Measurements from ENCODE around the gene HYAL2. TPM values are rescaled to one million over a fixed set of nuclear protein-coding genes. Genes with fewer than 3 reads are reported as not detected.

Gene HYAL2
- total and polyA plus RNA-seq, 3 donors from 2014 or later = 58.6 to 111 (median 90.9) TPM

DNA sequence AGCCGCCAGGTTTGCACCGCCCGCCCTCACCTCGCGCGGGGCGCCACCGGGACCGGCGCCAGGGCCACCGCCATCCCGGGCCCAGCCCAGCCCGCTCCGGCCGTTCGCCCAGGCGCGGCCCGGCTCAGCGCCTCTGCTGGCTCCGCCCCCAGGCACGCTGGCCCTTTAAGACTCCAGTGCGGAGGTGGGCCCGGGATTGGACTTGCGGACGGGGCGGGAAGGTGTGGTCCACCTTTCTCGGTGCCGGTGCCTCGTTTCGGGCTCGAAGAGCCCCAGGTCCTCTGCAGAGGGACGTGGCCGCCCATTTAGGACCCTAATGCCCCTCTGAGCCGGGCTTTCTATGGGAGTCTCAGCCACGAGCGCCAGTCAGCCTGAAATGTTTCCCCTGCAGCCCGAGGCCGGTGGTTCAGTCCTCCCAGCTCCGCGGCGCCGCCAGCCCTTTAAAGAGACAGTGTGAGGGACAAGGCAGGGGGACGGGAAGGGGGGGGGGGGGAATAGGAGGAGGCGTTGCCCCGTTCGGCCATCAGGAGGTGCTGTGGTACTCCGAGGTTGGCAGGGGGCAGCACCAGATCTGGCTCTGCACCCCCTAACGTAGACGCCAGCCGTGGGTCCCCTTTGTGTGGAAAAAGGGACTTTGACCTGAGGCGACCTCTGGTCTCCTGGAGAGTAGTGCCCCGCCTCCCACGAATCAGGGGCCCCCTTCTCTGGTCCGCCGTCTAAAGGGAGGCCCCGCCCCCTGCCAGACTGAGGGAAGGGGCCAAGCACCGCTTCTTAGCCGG, 1.0 kb downstream of the HYAL2 start:
- peak overlapping the region; percentile 76 to 82 for H3K4me3 ChIP-seq
- peak overlapping the region; percentile 93 to 96 for H3K27ac ChIP-seq
- H3K36me3 ChIP-seq (ENCODE audit: low read depth, missing control alignments) = no peaks in the 10 kb centered on the region
- no peak for TF ChIP-seq POLR2A (IDR thresholded peaks at IDR 0.05)
- TF ChIP-seq CTCF (IDR thresholded peaks at IDR 0.05) = peak; percentile 45 to 65 (median 51)
- H3K27me3 ChIP-seq = no peaks in the 10 kb centered on the region
- DNase-seq = peak; percentile 91
- H3K9me3 ChIP-seq = no peaks in the 10 kb centered on the region
- intact Hi-C loops (cut with DNase I; ENCODE audit: low total_unique reads) = loop anchor here (10.0 kb wide), 1 partner anchor 67 kb away; no protein-coding TSS in a partner anchor
- 0% methylated on average over 10 to 57 of the region's 59 CpGs for WGBS, 2 donors
- peaks cover 53% of the 10 kb centered on the region for H3K4me1 ChIP-seq

- peak; percentile 89 for DNase-seq
- TF ChIP-seq POLR2A (IDR thresholded peaks at IDR 0.05) (no peak), CTCF (IDR thresholded peaks at IDR 0.05) (no peak)
- H3K4me3 ChIP-seq = peak overlapping the region; percentile 76 to 82
- H3K27ac ChIP-seq = peak overlapping the region; percentile 93 to 96
- H3K27me3 ChIP-seq = no peaks in the 10 kb centered on the region
- intact Hi-C loops (cut with DNase I; ENCODE audit: low total_unique reads) = loop anchor here (10.0 kb wide), 1 partner anchor 66 kb away; no protein-coding TSS in a partner anchor
- no peaks in the 10 kb centered on the region for H3K9me3 ChIP-seq
- H3K36me3 ChIP-seq (ENCODE audit: low read depth, missing control alignments) = no peaks in the 10 kb centered on the region
- peaks cover 53% of the 10 kb centered on the region for H3K4me1 ChIP-seq
- 0% methylated on average over 3 to 17 of the region's 45 CpGs for WGBS, 2 donors
Measured at GRCh38 chr3:50320853-50321335, 1.7 kb downstream of the HYAL2 start.

DNA sequence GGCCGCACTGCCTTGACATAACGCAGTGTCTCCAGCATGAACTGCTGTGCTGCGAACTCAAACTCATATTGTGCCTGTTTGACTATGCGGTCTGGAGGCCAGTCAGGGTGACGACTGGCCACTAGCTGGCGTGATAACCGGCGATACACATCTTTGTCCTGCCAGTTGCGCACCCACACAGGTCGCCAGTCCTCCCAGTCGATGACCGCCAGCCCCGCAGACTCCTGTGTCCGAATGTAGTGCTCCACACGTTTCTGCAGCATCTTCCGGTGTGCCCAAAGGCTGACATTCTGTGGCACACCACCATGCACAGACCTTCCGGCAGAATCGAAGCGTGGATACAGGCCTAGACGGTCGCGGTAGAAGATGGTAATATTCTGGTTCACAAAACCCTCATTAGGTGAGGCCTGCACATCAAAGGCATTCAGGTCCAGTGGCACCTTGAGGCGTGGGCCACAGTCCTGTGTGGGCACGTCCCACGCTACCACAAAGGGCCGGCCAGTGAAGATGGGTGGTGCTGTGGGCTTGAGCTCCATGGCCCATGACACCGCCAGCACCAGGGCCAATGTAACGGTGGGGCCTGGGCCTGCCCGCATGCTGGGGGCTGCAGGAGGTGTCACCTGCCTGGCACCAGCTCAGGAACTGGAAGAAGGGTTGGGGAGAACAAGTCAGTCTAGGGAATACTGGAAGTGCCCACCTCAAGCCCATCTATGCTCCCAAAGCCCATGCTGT, 2.5 kb downstream of the HYAL2 start:
- H3K9me3 ChIP-seq = no peaks in the 10 kb centered on the region
- DNase-seq = no peak
- peaks cover 53% of the 10 kb centered on the region for H3K4me1 ChIP-seq
- H3K27ac ChIP-seq = peak overlapping the region; percentile 93 to 96
- H3K36me3 ChIP-seq (ENCODE audit: low read depth, missing control alignments) = no peaks in the 10 kb centered on the region
- no peaks in the 10 kb centered on the region for H3K27me3 ChIP-seq
- intact Hi-C loops (cut with DNase I; ENCODE audit: low total_unique reads) = loop anchor here (10.0 kb wide), 1 partner anchor 65 kb away; no protein-coding TSS in a partner anchor
- TF ChIP-seq CTCF (IDR thresholded peaks at IDR 0.05) (no peak), POLR2A (IDR thresholded peaks at IDR 0.05) (no peak)
- WGBS, 2 donors = 46 to 76% methylated on average over 22 to 29 of the region's 29 CpGs
- peak overlapping the region; percentile 76 to 82 for H3K4me3 ChIP-seq

GRCh38 chr3:50319181-50319893, 3.2 kb downstream of the HYAL2 start:
- Histone ChIP-seq H3K27me3 (no peaks in the 10 kb centered on the region), H3K27ac (no peak overlapping the region), H3K4me1 (peaks cover 52% of the 10 kb centered on the region), H3K4me3 (no peak overlapping the region), H3K9me3 (no peaks in the 10 kb centered on the region), H3K36me3 (ENCODE audit: low read depth, missing control alignments) (no peaks in the 10 kb centered on the region)
- TF ChIP-seq POLR2A (IDR thresholded peaks at IDR 0.05) (no peak), CTCF (IDR thresholded peaks at IDR 0.05) (no peak)
- WGBS, 2 donors = 83 to 90% methylated on average over 16 of the region's 16 CpGs
- no peak for DNase-seq
- intact Hi-C loops (cut with DNase I; ENCODE audit: low total_unique reads) = no loop called here

Measured in testis (tissue), 3 donors.